Measurements from ENCODE around the gene FANCB. TPM values are rescaled to one million over a fixed set of nuclear protein-coding genes. Genes with fewer than 3 reads are reported as not detected.

Gene FANCB
- total RNA-seq, 1 experiment from 2014 or later, result 11.6 TPM

DNA sequence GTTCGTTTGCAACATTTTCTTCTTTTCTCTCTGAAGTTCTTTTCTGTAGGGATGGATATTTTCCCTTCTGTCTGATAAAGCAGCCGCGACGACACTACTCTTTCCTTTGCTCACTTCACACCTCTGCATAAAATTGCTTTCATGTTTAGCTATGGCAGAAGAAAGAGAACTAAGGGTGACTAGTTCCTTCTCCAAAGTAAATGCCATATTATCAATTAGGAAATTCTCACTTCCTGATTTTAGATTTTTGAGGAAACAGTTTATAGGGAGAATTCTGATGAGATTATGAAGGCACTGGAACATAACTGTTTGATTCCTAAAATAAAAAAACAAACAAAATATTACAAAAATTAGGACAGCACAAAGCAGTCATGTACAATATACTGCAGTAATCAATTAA lies 29.2 kb downstream of the FANCB start:
- Histone ChIP-seq H3K4me2 (ENCODE audit: low read length) (no peak overlapping the region), H3K9me3 (ENCODE audit: low read length) (no peaks in the 10 kb centered on the region), H3F3A (ENCODE audit: low read length, unreplicated experiment) (no peaks in the 10 kb centered on the region), H3K9ac (ENCODE audit: low read length) (no peak overlapping the region), H3K27ac (ENCODE audit: low read length) (no peak overlapping the region), H3K9me2 (replicated peaks; ENCODE audit: low read length) (no peaks in the 10 kb centered on the region), H3K4me1 (ENCODE audit: insufficient read depth, low read length) (peaks cover 2% of the 10 kb centered on the region), H3K79me2 (ENCODE audit: low read length) (no peaks in the 10 kb centered on the region), H3K36me3 (ENCODE audit: low read depth, low read length) (peaks cover 18% of the 10 kb centered on the region), H4K20me1 (ENCODE audit: low read length) (no peaks in the 10 kb centered on the region), H3K27me3 (ENCODE audit: low read length) (no peaks in the 10 kb centered on the region), H3K4me3 (ENCODE audit: low read length) (no peak overlapping the region), H2AFZ (ENCODE audit: low read length) (no peak overlapping the region)
- ChIA-PET POLR2A (ENCODE audit: unreplicated experiment) (no interaction called here), CTCF (no interaction called here)
- ATAC-seq (no peak), DNase-seq (no peak)
- BruUV-seq (replicated peaks), result no TSS peak
- intact Hi-C loops (cut with micrococcal nuclease), result no loop called here
- TF ChIP-seq EZH2 (IDR thresholded peaks at IDR 0.05; ENCODE audit: low read length, unreplicated experiment), result no peak
- TF ChIP-seq, protein P1, sequence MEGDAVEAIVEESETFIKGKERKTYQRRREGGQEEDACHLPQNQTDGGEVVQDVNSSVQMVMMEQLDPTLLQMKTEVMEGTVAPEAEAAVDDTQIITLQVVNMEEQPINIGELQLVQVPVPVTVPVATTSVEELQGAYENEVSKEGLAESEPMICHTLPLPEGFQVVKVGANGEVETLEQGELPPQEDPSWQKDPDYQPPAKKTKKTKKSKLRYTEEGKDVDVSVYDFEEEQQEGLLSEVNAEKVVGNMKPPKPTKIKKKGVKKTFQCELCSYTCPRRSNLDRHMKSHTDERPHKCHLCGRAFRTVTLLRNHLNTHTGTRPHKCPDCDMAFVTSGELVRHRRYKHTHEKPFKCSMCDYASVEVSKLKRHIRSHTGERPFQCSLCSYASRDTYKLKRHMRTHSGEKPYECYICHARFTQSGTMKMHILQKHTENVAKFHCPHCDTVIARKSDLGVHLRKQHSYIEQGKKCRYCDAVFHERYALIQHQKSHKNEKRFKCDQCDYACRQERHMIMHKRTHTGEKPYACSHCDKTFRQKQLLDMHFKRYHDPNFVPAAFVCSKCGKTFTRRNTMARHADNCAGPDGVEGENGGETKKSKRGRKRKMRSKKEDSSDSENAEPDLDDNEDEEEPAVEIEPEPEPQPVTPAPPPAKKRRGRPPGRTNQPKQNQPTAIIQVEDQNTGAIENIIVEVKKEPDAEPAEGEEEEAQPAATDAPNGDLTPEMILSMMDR (conservative IDR thresholded peaks at IDR 0.05; ENCODE audit: low read depth, low read length), result no peak
- no peak for TF ChIP-seq EZH2phosphoT487 (IDR thresholded peaks at IDR 0.05; ENCODE audit: borderline replicate concordance, low read length)

DNA sequence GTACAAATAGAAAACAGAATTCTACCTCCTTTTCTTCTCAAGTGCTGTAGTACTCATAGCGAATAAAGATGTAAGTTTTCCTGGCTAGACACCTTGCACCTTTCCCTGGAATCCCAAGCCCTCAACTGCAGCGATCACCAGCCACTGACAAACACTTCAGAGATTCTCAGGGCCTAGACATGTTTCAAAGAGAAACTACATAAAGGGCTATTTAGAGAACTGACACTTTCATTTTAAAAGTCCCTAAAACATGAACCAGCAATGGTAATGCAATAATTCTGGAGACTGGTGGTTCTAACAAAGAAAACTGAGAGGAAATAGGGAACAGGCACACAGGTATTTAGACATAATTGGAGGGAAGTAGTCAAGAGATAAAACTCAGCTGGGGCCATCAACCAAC lies 35.7 kb downstream of the FANCB start:
- H3K4me2 ChIP-seq (ENCODE audit: low read length), result no peak overlapping the region
- no peaks in the 10 kb centered on the region for H4K20me1 ChIP-seq (ENCODE audit: low read length)
- no peak overlapping the region for H2AFZ ChIP-seq (ENCODE audit: low read length)
- intact Hi-C loops (cut with micrococcal nuclease), result no loop called here
- H3K4me1 ChIP-seq (ENCODE audit: insufficient read depth, low read length), result no peaks in the 10 kb centered on the region; the same call in 1 of the 2 replicates
- CTCF ChIA-PET, result no interaction called here
- POLR2A ChIA-PET (ENCODE audit: unreplicated experiment), result no interaction called here
- H3K9me2 ChIP-seq (replicated peaks; ENCODE audit: low read length), result no peaks in the 10 kb centered on the region
- no peak overlapping the region for H3K9ac ChIP-seq (ENCODE audit: low read length)
- no peak overlapping the region for H3K27ac ChIP-seq (ENCODE audit: low read length)
- no peak overlapping the region for H3K4me3 ChIP-seq (ENCODE audit: low read length)
- BruUV-seq (replicated peaks), result no TSS peak
- no peaks in the 10 kb centered on the region for H3K27me3 ChIP-seq (ENCODE audit: low read length)
- H3K36me3 ChIP-seq (ENCODE audit: low read depth, low read length), result peaks cover 11% of the 10 kb centered on the region; the same call in 1 of the 2 replicates
- H3K9me3 ChIP-seq (ENCODE audit: low read length), result no peaks in the 10 kb centered on the region
- H3K79me2 ChIP-seq (ENCODE audit: low read length), result no peaks in the 10 kb centered on the region
- DNase-seq (no peak), ATAC-seq (no peak)
- H3F3A ChIP-seq (ENCODE audit: low read length, unreplicated experiment), result no peaks in the 10 kb centered on the region
- TF ChIP-seq, protein P1 (conservative IDR thresholded peaks at IDR 0.05; ENCODE audit: low read depth, low read length), result no peak
- no peak for TF ChIP-seq EZH2 (IDR thresholded peaks at IDR 0.05; ENCODE audit: low read length, unreplicated experiment)
- no peak for TF ChIP-seq EZH2phosphoT487 (IDR thresholded peaks at IDR 0.05; ENCODE audit: borderline replicate concordance, low read length)

DNA sequence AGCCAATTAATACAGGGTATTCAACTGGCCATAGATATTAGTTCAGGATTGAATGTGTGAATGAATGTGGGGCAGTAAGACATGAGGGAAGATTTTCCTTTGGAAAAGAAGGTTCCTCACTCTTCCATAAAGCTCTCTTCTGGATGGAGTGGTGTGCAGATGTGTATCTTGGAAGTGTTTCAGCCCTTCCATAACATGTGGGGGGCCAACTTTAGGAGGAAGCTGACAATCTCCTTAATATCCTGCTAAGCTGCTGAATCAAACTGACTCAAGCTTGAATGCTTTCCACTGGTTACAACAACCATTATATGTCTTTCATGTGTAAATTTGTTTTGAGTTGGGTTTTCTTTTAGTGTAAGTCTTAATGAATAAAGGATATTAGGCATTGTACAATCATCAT lies 40.3 kb downstream of the FANCB start:
- Histone ChIP-seq H3K36me3 (ENCODE audit: low read depth, low read length) (peaks cover 8% of the 10 kb centered on the region; the same call in 1 of the 2 replicates), H3K9me3 (ENCODE audit: low read length) (no peaks in the 10 kb centered on the region), H3K4me3 (ENCODE audit: low read length) (no peak overlapping the region), H4K20me1 (ENCODE audit: low read length) (no peaks in the 10 kb centered on the region), H3K27me3 (ENCODE audit: low read length) (no peaks in the 10 kb centered on the region), H3K9ac (ENCODE audit: low read length) (no peak overlapping the region), H3K79me2 (ENCODE audit: low read length) (no peaks in the 10 kb centered on the region), H3K9me2 (replicated peaks; ENCODE audit: low read length) (no peaks in the 10 kb centered on the region), H3K4me2 (ENCODE audit: low read length) (no peak overlapping the region), H3K4me1 (ENCODE audit: insufficient read depth, low read length) (no peaks in the 10 kb centered on the region), H3F3A (ENCODE audit: low read length, unreplicated experiment) (no peaks in the 10 kb centered on the region), H3K27ac (ENCODE audit: low read length) (no peak overlapping the region), H2AFZ (ENCODE audit: low read length) (no peak overlapping the region)
- ChIA-PET POLR2A (ENCODE audit: unreplicated experiment) (no interaction called here), CTCF (no interaction called here)
- DNase-seq (no peak), ATAC-seq (no peak)
- no TSS peak for BruUV-seq (replicated peaks)
- intact Hi-C loops (cut with micrococcal nuclease), result no loop called here
- TF ChIP-seq EZH2 (IDR thresholded peaks at IDR 0.05; ENCODE audit: low read length, unreplicated experiment) (no peak), EZH2phosphoT487 (IDR thresholded peaks at IDR 0.05; ENCODE audit: borderline replicate concordance, low read length) (no peak)
- TF ChIP-seq, protein P1 (conservative IDR thresholded peaks at IDR 0.05; ENCODE audit: low read depth, low read length), result no peak

Measured in PC-3 (cell line).